Right lobe of liver (tissue), 6 donors: Measurements from ENCODE around the gene FLNB. TPM values are rescaled to one million over a fixed set of nuclear protein-coding genes. Genes with fewer than 3 reads are reported as not detected.

Experiments
- ATAC-seq, 4 donors: fragments of 200-7000 bp; cut with Tn5 transposase; one replicate each; pipeline ENCODE4 v1.9.1; 2020; ENCODE audit warnings: mild to moderate bottlenecking in 4 of 4, moderate library complexity in 4 of 4
- DNase-seq, 3 donors: peaks; one replicate each; pipeline ENCODE4 v3.0.0-alpha.2; 2020
- H3K27ac ChIP-seq, 3 donors: fragments of 200-600 bp; one replicate each; pipeline ENCODE4 v1.8.0; 2022
- H3K27me3 ChIP-seq, 2 donors: fragments of 200-600 bp; one replicate each; pipeline ENCODE4 v1.8.0; 2022
- H3K36me3 ChIP-seq, 4 donors: fragments of 200-600 bp; sonication (generic) in 1 of 4; one replicate each; pipeline versions ENCODE4 v1.5.1 to v1.8.0; 2017 to 2022; ENCODE audit warnings: control low read depth in 1 of 4
- H3K4me1 ChIP-seq, 4 donors: fragments of 200-600 bp; sonication (generic) in 1 of 4; one replicate each; pipeline versions ENCODE4 v1.5.1 to v1.8.0; 2017 to 2022; ENCODE audit warnings: control low read depth in 1 of 4
- H3K4me3 ChIP-seq, 3 donors: fragments of 200-600 bp; one replicate each; pipeline ENCODE4 v1.8.0; 2022
- H3K9me3 ChIP-seq, 4 donors: fragments of 200-600 bp; sonication (generic) in 1 of 4; one replicate each; pipeline versions ENCODE4 v1.5.1 to v1.8.0; 2017 to 2022; ENCODE audit warnings: control low read depth in 1 of 4
- POLR2A ChIP-seq: fragments of 450-650 bp; IDR thresholded peaks from one replicate; pipeline ENCODE4 v1.6.1; 2017; ENCODE audit warnings: antibody characterized with exemption, mild to moderate bottlenecking
- WGBS: methylation state at CpG from one replicate; pipeline ENCODE4 v1.1.6; 2018; ENCODE audit warnings: low coverage, low lambda C conversion rate; ENCODE audit not compliant: insufficient coverage; ENCODE audit errors: missing lambda C conversion rate; 5-methylcytosine and 5-hydroxymethylcytosine counted together
- intact Hi-C, 2 donors: fragments of 100-400 bp; cut with DNase I; formaldehyde crosslinking; loops; one replicate each; pipeline versions ENCODE4 v1.11.2 to v1.14.1; 2022
- total RNA-seq, 6 experiments: library from RNA; depleted of rRNA in 2 of 6; stranded (reverse); fragments of >200 nt in 2 of 6; fragmentation: NEBNext Ultra II Directional in 3 of 6; extraction: Animal tissue kit (Norgen Biotek cat#: 25700) in 3 of 6; gene quantifications; one replicate each; pipeline versions ENCODE4 v1.1.0 to v1.2.4, GENCODE V29; 2016 to 2023
- TF ChIP-seq, protein P1 (sequence below), 4 donors: fragments of 200-600 bp in 3 of 4; fragments of 450-650 bp in 1 of 4; IDR thresholded peaks; one replicate each; pipeline versions ENCODE4 v1.5.1 to v1.8.0; 2016 to 2022; ENCODE audit warnings: antibody characterized with exemption in 4 of 4, mild to moderate bottlenecking in 2 of 4
- donor health status: DM: no; HTN: yes; CAD: no.
- donor health status: DM: no; HTN: no; CAD: no.
- donor health status: DM: no; HTN: no; CAD: no.
- donor health status: DM: no; HTN: yes; CAD: no.
- donor health status: DM: no; HTN: yes; CAD: no.

FLNB gene
- total RNA-seq, 6 experiments from 2014 or later: 48.4 to 109 (median 97.8) TPM

DNA sequence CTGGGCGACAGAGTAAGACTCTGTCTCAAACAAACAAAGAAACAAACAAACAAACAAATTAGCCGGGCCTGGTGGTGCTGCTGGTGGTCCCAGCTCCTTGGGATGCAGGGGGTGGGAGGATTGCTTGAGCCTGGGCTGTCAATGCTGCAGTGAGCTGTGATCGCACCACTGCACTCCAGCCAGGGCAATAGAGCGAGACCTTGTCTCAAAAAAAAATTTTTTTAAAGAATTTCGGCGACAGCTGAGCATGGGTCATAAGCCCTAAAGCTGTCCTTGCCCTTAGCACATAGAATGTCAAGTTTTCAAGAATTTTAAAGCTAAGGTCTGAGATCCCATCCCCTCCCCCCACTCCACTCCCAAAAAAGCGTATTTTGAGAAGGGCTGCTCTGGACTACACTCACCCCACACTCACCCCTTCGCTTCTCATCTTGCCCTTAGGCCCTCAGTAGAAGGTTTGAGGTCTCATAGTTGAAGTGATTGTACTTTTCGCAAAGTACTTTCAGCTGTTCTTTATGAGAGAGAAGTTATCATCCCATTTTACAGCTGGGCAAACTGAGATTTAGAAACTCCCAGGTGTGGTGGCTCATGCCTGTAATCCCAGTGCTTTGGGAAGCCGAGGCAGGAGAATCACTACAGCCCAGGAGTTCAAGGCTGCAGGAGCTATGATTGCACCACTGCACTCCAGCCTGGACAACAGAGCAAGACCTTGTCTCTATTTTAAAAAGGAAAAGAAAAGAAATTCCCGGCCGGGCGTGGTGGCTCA, 34.3 kb upstream of the FLNB start:
- WGBS: 88% methylated on average over 8 of the region's 13 CpGs
- H3K4me3 ChIP-seq: no peak overlapping the region
- no peak for ATAC-seq
- H3K27ac ChIP-seq: no peak overlapping the region
- no peaks in the 10 kb centered on the region for H3K4me1 ChIP-seq
- H3K27me3 ChIP-seq: no peaks in the 10 kb centered on the region
- no peaks in the 10 kb centered on the region for H3K36me3 ChIP-seq
- no peak for DNase-seq
- no peaks in the 10 kb centered on the region for H3K9me3 ChIP-seq
- intact Hi-C loops: no loop called here
- no peak for TF ChIP-seq POLR2A
- TF ChIP-seq, protein P1, sequence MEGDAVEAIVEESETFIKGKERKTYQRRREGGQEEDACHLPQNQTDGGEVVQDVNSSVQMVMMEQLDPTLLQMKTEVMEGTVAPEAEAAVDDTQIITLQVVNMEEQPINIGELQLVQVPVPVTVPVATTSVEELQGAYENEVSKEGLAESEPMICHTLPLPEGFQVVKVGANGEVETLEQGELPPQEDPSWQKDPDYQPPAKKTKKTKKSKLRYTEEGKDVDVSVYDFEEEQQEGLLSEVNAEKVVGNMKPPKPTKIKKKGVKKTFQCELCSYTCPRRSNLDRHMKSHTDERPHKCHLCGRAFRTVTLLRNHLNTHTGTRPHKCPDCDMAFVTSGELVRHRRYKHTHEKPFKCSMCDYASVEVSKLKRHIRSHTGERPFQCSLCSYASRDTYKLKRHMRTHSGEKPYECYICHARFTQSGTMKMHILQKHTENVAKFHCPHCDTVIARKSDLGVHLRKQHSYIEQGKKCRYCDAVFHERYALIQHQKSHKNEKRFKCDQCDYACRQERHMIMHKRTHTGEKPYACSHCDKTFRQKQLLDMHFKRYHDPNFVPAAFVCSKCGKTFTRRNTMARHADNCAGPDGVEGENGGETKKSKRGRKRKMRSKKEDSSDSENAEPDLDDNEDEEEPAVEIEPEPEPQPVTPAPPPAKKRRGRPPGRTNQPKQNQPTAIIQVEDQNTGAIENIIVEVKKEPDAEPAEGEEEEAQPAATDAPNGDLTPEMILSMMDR (IDR thresholded peaks at IDR 0.05): no peak

DNA sequence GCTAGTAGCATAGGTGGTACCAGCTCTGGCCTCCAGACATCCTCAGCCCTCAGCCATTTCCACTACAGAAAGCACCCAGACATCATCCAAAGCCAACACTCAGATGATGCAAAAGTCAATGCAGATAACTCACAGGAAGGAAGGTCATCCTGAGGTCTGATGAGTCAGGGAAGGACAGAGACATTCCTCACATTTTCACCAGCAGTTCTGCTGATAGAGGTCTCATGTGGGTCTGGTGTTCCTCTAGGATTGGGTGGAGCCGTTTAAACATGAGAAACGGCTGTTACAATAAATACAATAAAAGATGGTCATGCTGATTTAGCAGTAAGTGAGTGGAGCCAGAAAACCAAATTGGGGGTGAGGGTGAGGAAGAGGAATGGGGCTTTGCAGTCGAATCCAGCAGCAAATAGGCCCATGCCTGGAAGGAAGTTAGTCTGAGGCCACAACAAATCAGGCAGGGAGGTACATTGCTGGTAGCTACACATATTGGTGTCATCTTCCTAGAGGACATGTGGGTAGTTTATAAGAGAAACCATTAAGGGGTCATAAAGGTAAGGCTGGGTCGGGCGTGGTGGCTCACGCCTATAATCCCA, 33.3 kb upstream of the FLNB start:
- TF ChIP-seq, protein P1 (IDR thresholded peaks at IDR 0.05): no peak
- TF ChIP-seq POLR2A: no peak
- no peaks in the 10 kb centered on the region for H3K27me3 ChIP-seq
- no peaks in the 10 kb centered on the region for H3K36me3 ChIP-seq
- peak; percentile 64 to 80 (median 71) for ATAC-seq
- 66% methylated on average over 6 of the region's 6 CpGs for WGBS
- H3K4me3 ChIP-seq: no peak overlapping the region
- H3K9me3 ChIP-seq: no peaks in the 10 kb centered on the region
- DNase-seq: no peak
- no peaks in the 10 kb centered on the region for H3K4me1 ChIP-seq
- intact Hi-C loops: no loop called here
- no peak overlapping the region for H3K27ac ChIP-seq

DNA sequence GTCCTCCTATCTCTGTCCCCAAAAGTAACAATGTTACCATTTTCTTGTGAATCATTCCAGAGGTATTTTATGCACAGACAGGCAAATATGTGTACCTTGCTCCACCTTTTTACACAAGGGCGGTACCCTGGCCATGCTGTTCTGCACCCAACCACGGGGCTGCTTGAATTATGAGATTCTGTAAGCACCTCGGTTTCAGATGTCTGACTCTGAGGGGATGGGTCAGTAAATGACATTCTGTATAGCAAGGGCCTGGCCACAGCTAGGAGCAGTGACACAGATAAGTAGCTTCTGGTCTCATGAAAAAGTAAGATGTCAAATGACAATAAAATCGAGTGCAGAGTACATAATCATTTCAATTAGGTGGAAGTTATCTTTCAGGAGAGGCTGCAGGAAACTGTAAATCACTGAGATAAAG, 30.4 kb upstream of the FLNB start:
- intact Hi-C loops: no loop called here
- Histone ChIP-seq H3K4me3 (no peak overlapping the region), H3K27me3 (no peaks in the 10 kb centered on the region), H3K9me3 (no peaks in the 10 kb centered on the region), H3K36me3 (no peaks in the 10 kb centered on the region), H3K4me1 (no peaks in the 10 kb centered on the region), H3K27ac (no peak overlapping the region)
- TF ChIP-seq, protein P1 (IDR thresholded peaks at IDR 0.05): no peak
- no peak for TF ChIP-seq POLR2A
- DNase-seq (no peak), ATAC-seq (no peak)
- WGBS: 30% methylated on average over 4 of the region's 4 CpGs

DNA sequence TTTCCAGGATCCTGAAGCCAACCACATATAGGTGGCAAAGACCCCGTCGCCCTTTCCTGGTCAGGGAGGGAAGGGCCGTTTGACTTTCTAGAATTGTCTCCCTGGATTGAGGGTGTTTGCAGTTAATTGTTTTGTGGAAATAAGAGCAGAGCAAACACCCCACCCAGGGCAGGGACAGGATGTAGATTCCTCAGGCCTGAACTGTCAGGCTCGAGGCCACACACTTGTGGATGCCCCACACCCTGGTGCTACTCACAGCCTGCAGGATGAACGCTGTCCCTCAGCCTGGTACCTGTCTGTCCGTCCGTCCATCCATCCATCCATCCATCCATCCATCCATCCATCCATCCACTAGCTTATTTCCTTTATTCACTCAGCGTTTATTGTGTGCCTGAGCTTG, 29.9 kb upstream of the FLNB start:
- Histone ChIP-seq H3K4me3 (no peak overlapping the region), H3K4me1 (peaks cover 0 to 2% (median under 1%) of the 10 kb centered on the region in 4 donors), H3K27me3 (no peaks in the 10 kb centered on the region), H3K36me3 (no peaks in the 10 kb centered on the region), H3K9me3 (no peaks in the 10 kb centered on the region), H3K27ac (no peak overlapping the region)
- intact Hi-C loops: no loop called here
- WGBS: 59% methylated on average over 8 of the region's 8 CpGs
- no peak for DNase-seq
- TF ChIP-seq, protein P1 (IDR thresholded peaks at IDR 0.05): no peak
- no peak for TF ChIP-seq POLR2A
- ATAC-seq: peak in 1 of 4 donors; percentile 26
